ENCODE data around the gene OXCT1.
A peak's percentile ranks its signal among the peaks of the same experiment; 100 is the strongest.

GRCh38 chr5:41707853-41708603 lies 162.2 kb downstream of the OXCT1 start:
- TF ChIP-seq POLR2A (IDR thresholded peaks at IDR 0.05; ENCODE audit: low read depth, low read length): no peak
- TF ChIP-seq, protein P1, sequence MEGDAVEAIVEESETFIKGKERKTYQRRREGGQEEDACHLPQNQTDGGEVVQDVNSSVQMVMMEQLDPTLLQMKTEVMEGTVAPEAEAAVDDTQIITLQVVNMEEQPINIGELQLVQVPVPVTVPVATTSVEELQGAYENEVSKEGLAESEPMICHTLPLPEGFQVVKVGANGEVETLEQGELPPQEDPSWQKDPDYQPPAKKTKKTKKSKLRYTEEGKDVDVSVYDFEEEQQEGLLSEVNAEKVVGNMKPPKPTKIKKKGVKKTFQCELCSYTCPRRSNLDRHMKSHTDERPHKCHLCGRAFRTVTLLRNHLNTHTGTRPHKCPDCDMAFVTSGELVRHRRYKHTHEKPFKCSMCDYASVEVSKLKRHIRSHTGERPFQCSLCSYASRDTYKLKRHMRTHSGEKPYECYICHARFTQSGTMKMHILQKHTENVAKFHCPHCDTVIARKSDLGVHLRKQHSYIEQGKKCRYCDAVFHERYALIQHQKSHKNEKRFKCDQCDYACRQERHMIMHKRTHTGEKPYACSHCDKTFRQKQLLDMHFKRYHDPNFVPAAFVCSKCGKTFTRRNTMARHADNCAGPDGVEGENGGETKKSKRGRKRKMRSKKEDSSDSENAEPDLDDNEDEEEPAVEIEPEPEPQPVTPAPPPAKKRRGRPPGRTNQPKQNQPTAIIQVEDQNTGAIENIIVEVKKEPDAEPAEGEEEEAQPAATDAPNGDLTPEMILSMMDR (IDR thresholded peaks at IDR 0.05; ENCODE audit: extremely low read depth in 1 of 2, insufficient read depth in 1 of 2, low read depth in 1 of 2, low read length in 2 of 2): peak; percentile 51 to 52
